Urothelium cell line (cell line): ENCODE results near the gene KIAA0232.

Experiments
- DNase-seq: peaks from one replicate; pipeline ENCODE4 v3.0.0; 2011; ENCODE audit warnings: low spot score, mixed read lengths
- FAIRE-seq: peaks from 2 replicates; lab custom pipeline; 2011; peaks lifted over from hg19 to GRCh38; lab: Jason Lieb, UNC

KIAA0232 gene

DNA sequence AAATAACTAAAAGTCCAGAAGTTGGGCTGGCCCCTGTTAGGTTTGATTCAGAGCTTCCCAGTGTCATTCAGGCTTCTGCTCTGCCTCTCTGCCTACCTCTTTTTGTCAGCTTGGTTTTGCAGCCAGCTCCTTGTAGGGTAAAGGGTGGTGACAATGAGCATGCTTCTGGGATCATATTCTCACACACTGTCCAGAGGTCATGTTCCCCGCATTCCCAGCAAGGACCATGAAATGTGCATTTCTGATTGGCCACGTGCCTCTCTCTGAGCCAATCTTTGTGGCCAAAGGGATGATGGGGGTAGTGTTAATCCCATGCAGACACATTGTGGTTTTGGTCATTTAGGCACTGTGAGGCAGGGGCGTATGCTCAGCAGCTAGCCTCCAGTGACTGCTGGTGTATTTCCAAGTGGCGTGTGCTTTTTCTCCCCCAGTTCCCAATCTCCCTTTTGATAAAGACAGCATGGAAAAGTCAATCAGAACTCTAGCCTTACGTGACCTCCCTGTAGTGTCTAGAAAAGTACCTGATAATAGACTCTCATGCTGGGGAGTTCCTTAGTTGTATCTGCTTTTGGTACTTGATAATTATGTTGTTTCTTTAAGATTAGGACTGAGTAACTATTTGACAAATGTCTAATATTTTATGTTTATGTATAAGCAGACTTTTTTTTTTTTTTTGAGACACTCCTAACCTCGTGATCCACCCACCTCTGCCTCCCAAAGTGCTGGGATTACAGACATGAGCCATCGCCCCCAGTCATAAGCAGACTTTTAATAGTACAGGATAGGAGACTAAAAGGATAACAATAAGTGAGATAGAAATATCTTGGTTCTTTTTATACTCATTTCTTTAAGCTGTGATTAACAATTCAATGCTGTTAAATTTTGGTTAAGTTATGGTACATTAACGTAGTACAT is 57.8 kb downstream of the KIAA0232 start:
- no peak for DNase-seq

DNA sequence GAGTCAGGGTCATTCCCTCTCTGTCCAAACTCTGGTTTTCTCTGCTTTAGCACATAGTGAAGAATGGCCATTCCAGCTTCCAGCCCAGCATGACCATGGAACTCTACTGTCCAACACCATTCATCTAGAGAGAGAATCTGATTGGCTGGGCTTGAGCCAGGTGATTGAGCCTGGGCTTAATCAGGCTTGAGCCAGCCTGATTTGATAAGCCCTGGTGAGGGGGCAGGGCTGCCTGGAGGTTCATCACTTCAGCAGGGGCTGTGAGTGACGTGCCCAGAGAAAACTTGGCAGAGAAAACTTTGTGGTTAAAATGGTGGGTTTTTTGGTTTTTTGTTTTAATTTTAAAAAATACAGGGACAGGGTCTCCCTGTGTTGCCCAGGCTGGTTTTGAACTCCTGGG is 62.5 kb downstream of the KIAA0232 start:
- DNase-seq (no peak), FAIRE-seq (no peak)

More for the DNA sequence above, 57.8 kb downstream of the KIAA0232 start:
- FAIRE-seq, result no peak

DNA sequence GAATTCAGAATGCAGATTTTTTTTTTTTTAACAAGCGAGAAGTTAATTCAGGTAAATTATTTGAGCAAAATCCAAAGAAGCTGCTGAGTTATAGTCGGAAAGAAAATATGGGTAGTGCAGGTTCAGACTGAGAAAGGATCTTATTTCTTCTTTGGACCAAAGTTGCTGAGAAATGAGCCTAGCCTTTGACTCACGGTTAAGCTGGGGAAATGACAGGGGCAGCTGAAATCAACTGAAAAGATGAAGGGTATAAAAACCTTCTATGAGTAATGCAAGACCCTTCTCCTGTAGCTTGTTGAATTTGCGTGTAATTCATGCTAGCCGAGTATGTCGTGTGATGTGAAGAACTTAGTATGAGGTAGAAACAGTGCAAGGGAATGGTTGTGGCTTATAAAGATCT is 63.0 kb downstream of the KIAA0232 start:
- FAIRE-seq (no peak), DNase-seq (no peak)

DNA sequence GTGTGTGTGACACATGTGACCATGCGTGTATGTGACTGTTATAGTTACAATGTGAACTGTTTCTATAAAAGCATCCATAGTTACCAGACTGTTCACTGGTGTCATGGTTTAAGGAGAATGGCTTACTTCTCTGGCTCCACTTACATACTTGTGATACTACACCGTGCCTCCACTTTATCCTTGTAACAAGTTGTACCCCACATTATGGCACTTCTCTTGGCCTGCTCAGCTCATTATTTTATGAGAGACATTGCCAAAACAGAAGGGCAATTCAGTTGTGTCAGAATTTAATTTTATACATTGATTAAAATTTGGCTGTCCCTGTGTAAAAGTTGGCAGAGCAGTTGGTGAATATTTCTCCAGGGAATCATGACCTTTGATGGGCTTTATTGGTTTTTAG is 64.7 kb downstream of the KIAA0232 start:
- DNase-seq (no peak), FAIRE-seq (no peak)

- no peak for FAIRE-seq
- no peak for DNase-seq
These were observed 66.3 kb downstream of the KIAA0232 start for GRCh38 chr4:6848717-6849305.

DNA sequence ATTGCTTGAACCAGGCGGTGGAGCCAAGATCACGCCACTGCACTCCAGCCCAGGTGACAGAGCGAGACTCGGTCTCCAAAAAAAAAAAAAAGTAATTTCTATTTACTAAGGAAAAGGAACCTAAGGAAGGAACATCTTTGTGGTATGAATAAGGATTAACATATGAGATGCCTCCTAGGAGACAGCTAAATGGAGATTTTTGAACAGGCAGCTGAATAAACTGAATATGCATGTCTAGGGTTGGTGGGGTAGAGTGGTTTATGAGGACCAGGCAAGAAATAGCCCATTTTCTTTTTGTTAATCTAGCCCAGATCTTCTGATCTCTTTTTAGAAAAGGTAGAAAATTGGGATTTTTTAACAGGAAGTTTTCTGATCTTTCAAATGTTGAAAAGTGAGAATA is 67.2 kb downstream of the KIAA0232 start:
- FAIRE-seq (no peak), DNase-seq (no peak)

DNA sequence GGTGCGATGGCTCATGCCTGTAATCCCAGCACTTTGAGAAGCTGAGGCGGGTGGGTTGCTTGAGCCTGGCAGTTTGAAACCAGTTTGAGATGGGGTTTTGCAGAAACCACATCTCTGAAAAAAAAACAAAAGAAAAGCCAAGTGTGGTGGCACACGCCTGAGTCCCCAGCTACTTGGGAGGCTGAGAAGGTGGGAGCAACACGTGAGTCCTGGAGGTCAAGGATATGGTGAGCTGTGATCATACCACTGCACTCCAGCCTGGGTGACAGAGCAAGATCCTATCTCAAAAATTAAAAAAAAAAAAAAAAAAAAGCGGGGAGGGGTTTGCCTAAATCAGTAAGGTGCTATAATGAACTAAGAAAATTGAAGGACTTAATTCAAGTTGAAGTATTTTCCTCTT is 68.9 kb downstream of the KIAA0232 start:
- no peak for DNase-seq
- no peak for FAIRE-seq

- FAIRE-seq (no peak), DNase-seq (no peak)
These were observed 69.4 kb downstream of the KIAA0232 start for GRCh38 chr4:6851962-6852361.

- no peak for DNase-seq
These were observed 70.1 kb downstream of the KIAA0232 start for GRCh38 chr4:6852582-6852981.

GRCh38 chr4:6854098-6854744 is 71.7 kb downstream of the KIAA0232 start:
- FAIRE-seq (no peak), DNase-seq (no peak)

More at GRCh38 chr4:6852582-6852981, 70.1 kb downstream of the KIAA0232 start:
- FAIRE-seq, result no peak

GRCh38 chr4:6855692-6856297 is 73.3 kb downstream of the KIAA0232 start:
- FAIRE-seq (no peak), DNase-seq (peak; percentile 5)

DNA sequence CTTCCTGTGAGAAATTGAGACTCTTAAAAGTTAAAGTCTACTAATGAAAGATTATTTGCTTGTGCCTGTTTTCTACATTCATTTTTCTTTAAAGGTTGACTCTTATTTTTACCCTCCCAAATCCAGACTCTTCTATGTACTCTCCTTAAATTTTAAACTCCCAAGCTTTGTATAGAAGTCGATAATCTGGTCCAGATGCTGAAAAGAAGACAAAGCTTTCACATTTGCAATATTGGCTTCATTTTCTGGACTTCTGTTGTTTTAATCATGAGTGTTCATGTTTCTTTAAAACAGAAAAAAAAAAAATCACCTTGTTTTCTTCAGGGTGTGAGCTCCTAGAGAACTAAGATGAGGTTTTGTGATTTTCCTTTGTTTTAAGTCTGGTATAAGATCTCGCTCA is 73.9 kb downstream of the KIAA0232 start:
- DNase-seq (no peak), FAIRE-seq (no peak)

DNA sequence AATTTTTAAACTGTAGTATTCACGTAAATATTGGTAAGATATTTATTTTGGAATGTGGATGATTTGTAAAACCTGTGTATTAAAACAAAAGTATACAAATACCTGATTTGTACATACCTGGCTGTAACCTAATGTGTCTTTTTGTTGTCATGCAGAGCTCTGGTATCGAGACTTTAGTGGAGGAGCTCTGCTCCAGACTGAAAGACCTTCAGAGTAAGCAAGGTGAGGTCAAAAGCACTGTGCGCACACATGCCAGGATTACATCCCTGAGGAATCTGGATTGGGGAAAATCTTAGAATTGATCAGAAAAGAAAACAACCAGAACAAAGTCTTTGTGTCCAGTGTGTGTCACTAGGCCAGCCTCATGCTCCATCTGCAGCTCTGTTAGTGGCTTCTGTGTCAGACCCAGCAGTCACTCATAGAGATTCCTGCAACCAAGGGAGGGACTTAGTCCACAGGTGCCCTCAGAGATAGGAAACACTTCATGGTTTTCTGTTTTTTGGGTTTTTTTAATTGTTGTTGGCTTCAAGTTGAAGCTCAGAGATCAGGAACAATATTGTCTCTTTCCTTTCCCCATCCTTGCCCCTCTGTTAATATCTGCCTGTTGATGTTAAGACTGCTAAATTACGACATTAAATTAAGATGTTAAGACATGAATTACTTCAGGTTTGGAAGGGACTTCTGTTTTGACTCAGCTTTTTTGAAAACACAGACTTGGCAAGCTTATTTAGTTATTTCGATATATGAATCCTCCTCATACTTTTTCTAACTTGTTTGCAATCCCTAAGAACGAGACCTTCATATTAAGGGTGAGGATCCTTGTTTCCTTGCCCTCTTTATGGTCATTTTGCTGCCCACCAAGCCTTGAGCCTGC is 74.7 kb downstream of the KIAA0232 start:
- no peak for DNase-seq
- no peak for FAIRE-seq

GRCh38 chr4:6858997-6859396 is 76.5 kb downstream of the KIAA0232 start:
- DNase-seq (no peak), FAIRE-seq (no peak)

DNA sequence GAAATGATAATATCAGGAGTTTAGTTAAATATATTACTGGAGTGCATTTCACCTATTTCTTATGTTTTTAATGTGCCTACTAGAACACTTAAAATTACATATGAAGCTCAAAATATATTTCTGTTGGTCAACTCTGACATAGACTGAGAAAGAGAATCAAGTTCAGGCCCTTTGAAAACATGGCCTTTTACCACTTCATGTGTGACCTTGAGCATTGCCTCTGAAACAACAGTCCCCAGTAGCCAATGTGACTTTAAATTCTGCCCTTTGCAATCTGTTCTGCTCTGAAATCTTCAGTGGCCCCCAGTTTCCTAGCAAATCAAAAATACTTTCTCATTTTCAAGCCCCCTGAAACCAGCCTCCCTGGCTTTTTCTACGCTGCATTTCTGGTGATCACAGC is 77.0 kb downstream of the KIAA0232 start:
- FAIRE-seq (no peak), DNase-seq (no peak)

- no peak for FAIRE-seq
- DNase-seq, result no peak
These were observed 85.9 kb downstream of the KIAA0232 start for GRCh38 chr4:6868386-6868785.

- no peak for FAIRE-seq
- DNase-seq, result no peak
These were observed 87.4 kb downstream of the KIAA0232 start for GRCh38 chr4:6869944-6870343.

- DNase-seq, result no peak
- no peak for FAIRE-seq
These were observed 90.8 kb downstream of the KIAA0232 start for GRCh38 chr4:6873291-6873690.

DNA sequence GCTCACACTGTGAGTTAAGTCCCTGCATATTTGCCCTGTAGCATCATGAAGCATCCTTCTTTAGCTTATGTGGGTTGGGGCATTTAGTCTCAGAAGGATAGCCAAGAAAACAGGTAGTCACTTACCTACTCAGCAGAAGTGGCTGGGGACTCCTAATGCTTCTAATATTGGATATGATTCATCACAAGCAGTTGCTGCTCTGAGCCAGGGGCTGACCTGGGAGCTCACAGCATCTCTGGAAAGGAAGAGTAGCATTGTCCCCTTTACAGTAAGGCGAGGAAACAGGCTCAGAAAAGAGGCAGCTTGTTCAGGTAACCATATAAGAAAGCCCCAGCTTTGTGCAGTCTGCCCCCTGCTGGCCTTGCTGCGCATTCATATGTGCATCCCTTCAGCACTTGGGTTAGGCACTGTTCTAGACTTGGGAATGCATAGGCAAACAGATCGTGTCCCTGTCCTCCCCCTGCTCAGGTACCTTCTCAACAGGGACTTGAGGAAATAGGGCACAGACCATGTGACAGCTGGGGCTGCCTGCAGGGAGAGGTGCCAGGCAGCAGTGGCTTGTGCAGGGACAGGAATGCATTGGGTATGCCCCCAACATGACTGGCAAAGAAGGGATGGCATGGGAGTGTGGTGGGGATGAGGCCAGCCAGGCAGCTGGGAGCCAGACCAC is 91.4 kb downstream of the KIAA0232 start:
- peak; percentile 44 for DNase-seq
- no peak for FAIRE-seq

DNA sequence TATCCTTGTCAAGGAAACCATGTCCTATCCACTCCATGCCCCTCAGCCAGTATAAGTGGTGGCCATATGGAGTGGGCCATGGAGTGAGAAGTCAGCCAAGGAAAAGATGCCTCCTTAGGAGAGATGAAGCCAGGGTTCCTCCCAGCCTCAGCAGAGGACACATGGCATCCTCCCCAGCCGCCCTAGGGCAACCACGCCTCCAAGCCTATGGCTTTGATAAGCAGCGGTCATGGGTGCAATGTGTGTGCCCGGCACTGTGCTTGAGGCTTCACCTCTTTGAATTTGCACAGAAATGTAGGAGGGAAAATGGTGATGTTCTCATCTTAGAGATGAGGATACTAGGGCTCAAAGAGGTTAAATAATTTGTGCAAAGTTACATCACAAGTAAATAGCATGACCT is 92.5 kb downstream of the KIAA0232 start:
- FAIRE-seq (no peak), DNase-seq (no peak)
